ENCODE measurements around the gene THADA.

THADA gene

DNA sequence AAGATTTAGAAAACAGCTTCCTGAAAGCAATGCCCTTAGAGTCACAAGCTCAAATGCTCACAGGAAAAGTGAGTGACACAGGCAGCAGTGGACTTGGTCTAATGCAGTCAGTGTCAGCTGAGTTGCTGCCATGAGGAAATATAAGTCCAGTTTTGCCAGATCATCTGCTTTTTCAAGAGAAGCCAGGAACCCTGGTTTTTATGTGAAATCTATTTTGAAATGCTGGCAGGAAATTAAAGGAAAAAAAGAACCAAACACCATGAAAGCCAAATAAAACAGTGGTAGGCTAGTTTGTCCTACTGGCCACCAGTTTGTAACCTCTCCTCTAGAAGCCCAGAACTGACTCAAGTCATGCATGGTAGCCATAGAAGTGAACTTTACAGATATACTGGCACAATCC is 109.2 kb downstream of the THADA start:
- H3F3A ChIP-seq (ENCODE audit: control insufficient read depth, insufficient read depth), result peaks cover 5% of the 10 kb centered on the region; the same call in 1 of the 2 replicates
- H3K27ac ChIP-seq (ENCODE audit: low read depth, low read length), result no peak overlapping the region

DNA sequence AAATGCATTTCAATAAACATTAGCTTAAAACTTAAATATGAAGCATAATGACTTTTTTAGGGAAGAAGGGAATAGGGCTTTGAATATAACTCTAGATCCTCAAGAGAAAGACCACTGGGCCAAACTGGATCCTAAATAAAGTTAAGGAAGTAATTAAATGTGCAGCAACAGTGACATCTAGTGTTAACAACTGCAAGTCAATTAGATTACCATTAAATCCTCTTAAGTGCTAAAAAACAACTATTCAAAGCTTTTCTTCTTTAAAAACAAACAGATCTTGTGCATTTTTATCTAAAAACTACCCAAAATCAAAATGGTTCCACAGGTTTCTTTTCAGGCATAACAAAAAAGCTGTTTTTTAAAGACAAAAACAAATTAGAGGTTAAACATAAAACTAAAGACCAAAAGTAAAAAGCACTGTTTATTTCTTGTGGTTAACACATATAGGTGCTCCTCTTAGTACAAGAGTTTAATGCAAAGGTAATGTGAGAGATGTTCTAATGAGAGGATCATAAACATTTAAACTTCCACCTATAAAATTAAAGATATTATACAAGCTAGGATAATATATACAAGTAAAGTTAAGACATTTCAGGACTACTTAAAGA is 111.4 kb downstream of the THADA start:
- TF ChIP-seq EZH2phosphoT487 (IDR thresholded peaks at IDR 0.05; ENCODE audit: borderline replicate concordance, low read length), result no peak
- TF ChIP-seq, protein P1, sequence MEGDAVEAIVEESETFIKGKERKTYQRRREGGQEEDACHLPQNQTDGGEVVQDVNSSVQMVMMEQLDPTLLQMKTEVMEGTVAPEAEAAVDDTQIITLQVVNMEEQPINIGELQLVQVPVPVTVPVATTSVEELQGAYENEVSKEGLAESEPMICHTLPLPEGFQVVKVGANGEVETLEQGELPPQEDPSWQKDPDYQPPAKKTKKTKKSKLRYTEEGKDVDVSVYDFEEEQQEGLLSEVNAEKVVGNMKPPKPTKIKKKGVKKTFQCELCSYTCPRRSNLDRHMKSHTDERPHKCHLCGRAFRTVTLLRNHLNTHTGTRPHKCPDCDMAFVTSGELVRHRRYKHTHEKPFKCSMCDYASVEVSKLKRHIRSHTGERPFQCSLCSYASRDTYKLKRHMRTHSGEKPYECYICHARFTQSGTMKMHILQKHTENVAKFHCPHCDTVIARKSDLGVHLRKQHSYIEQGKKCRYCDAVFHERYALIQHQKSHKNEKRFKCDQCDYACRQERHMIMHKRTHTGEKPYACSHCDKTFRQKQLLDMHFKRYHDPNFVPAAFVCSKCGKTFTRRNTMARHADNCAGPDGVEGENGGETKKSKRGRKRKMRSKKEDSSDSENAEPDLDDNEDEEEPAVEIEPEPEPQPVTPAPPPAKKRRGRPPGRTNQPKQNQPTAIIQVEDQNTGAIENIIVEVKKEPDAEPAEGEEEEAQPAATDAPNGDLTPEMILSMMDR (IDR thresholded peaks at IDR 0.05; ENCODE audit: low read depth, low read length, poor library complexity, severe bottlenecking), result peak; percentile 69
- Histone ChIP-seq H3K4me3 (ENCODE audit: low read length) (no peak overlapping the region), H3K27ac (ENCODE audit: low read depth, low read length) (no peak overlapping the region), H3K9me2 (replicated peaks; ENCODE audit: control insufficient read depth, low read length) (no peaks in the 10 kb centered on the region), H3K27me3 (ENCODE audit: control insufficient read depth, low read length) (no peaks in the 10 kb centered on the region), H3K4me2 (ENCODE audit: low read length) (no peak overlapping the region), H3K36me3 (ENCODE audit: control insufficient read depth, low read length) (peaks cover 6% of the 10 kb centered on the region), H3K79me2 (ENCODE audit: control insufficient read depth, low read length) (no peaks in the 10 kb centered on the region), H3K9me3 (ENCODE audit: control insufficient read depth, insufficient read depth, low read length) (no peaks in the 10 kb centered on the region), H4K20me1 (ENCODE audit: control insufficient read depth, insufficient read depth, low read depth, low read length) (no peaks in the 10 kb centered on the region), H3K4me1 (ENCODE audit: control insufficient read depth, low read length) (peaks cover 14% of the 10 kb centered on the region), H3F3A (ENCODE audit: control insufficient read depth, insufficient read depth) (peaks cover 5% of the 10 kb centered on the region; the same call in 1 of the 2 replicates)

More for the DNA sequence above, 109.2 kb downstream of the THADA start:
- H3K4me1 ChIP-seq (ENCODE audit: control insufficient read depth, low read length), result peaks cover 10% of the 10 kb centered on the region
- H3K9me2 ChIP-seq (replicated peaks; ENCODE audit: control insufficient read depth, low read length), result no peaks in the 10 kb centered on the region
- no peaks in the 10 kb centered on the region for H3K9me3 ChIP-seq (ENCODE audit: control insufficient read depth, insufficient read depth, low read length)
- H4K20me1 ChIP-seq (ENCODE audit: control insufficient read depth, insufficient read depth, low read depth, low read length), result no peaks in the 10 kb centered on the region
- peaks cover 6% of the 10 kb centered on the region for H3K36me3 ChIP-seq (ENCODE audit: control insufficient read depth, low read length)
- H3K27me3 ChIP-seq (ENCODE audit: control insufficient read depth, low read length), result no peaks in the 10 kb centered on the region
- no peak overlapping the region for H3K4me3 ChIP-seq (ENCODE audit: low read length)
- no peak overlapping the region for H3K4me2 ChIP-seq (ENCODE audit: low read length)
- TF ChIP-seq, protein P1 (IDR thresholded peaks at IDR 0.05; ENCODE audit: low read depth, low read length, poor library complexity, severe bottlenecking), result no peak
- no peak for TF ChIP-seq EZH2phosphoT487 (IDR thresholded peaks at IDR 0.05; ENCODE audit: borderline replicate concordance, low read length)
- H3K79me2 ChIP-seq (ENCODE audit: control insufficient read depth, low read length), result no peaks in the 10 kb centered on the region

DNA sequence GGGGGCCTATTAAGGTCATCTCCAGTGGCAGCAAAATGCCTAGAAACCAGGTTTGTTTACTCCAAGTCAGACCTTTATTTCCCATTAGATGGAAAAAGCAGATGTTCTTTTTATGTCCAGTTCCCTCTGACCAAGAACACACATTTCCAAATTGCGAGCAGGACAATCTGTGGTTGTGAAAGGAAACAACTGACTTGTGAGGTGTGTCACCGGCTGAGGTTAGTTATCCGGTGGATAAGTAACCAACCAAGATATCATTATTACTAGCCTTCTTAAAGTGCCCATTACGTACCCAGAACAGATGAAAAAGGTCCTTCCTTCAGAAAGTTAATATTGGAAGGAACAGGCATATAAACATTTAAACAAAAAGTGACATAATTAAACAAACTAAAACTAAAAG is 112.9 kb downstream of the THADA start:
- Histone ChIP-seq H3K27me3 (ENCODE audit: control insufficient read depth, low read length) (no peaks in the 10 kb centered on the region), H3K36me3 (ENCODE audit: control insufficient read depth, low read length) (peaks cover 6% of the 10 kb centered on the region), H3K4me2 (ENCODE audit: low read length) (no peak overlapping the region), H3K9me3 (ENCODE audit: control insufficient read depth, insufficient read depth, low read length) (no peaks in the 10 kb centered on the region), H3K9me2 (replicated peaks; ENCODE audit: control insufficient read depth, low read length) (no peaks in the 10 kb centered on the region), H3F3A (ENCODE audit: control insufficient read depth, insufficient read depth) (peaks cover 5% of the 10 kb centered on the region; the same call in 1 of the 2 replicates), H3K79me2 (ENCODE audit: control insufficient read depth, low read length) (no peaks in the 10 kb centered on the region), H3K4me1 (ENCODE audit: control insufficient read depth, low read length) (peaks cover 14% of the 10 kb centered on the region), H3K4me3 (ENCODE audit: low read length) (no peak overlapping the region), H3K27ac (ENCODE audit: low read depth, low read length) (no peak overlapping the region), H4K20me1 (ENCODE audit: control insufficient read depth, insufficient read depth, low read depth, low read length) (no peaks in the 10 kb centered on the region)
- TF ChIP-seq, protein P1 (IDR thresholded peaks at IDR 0.05; ENCODE audit: low read depth, low read length, poor library complexity, severe bottlenecking), result no peak
- TF ChIP-seq EZH2phosphoT487 (IDR thresholded peaks at IDR 0.05; ENCODE audit: borderline replicate concordance, low read length), result no peak

All from DOHH2 (cell line).